Effector CD4-positive, alpha-beta T cell (primary cell): ENCODE measurements around the gene BICD1.
A peak's percentile ranks its signal among the peaks of the same experiment; 100 is the strongest.
"Not testable (repeated sequence)": the region's sequence is repeated elsewhere in the genome, so short reads cannot be mapped to it uniquely, and the experiment has no call there.

Experiments used
- DNase-seq: peaks from one replicate; pipeline ENCODE4 v3.0.0-alpha.2; 2020
- total RNA-seq: gene quantifications from one replicate; lab custom pipeline; 2026; lab: John Stamatoyannopoulos, UW

BICD1 gene
- 20.6 reads per million, percentile 47 among the genes with 10 or more reads in this experiment for total RNA-seq

DNA sequence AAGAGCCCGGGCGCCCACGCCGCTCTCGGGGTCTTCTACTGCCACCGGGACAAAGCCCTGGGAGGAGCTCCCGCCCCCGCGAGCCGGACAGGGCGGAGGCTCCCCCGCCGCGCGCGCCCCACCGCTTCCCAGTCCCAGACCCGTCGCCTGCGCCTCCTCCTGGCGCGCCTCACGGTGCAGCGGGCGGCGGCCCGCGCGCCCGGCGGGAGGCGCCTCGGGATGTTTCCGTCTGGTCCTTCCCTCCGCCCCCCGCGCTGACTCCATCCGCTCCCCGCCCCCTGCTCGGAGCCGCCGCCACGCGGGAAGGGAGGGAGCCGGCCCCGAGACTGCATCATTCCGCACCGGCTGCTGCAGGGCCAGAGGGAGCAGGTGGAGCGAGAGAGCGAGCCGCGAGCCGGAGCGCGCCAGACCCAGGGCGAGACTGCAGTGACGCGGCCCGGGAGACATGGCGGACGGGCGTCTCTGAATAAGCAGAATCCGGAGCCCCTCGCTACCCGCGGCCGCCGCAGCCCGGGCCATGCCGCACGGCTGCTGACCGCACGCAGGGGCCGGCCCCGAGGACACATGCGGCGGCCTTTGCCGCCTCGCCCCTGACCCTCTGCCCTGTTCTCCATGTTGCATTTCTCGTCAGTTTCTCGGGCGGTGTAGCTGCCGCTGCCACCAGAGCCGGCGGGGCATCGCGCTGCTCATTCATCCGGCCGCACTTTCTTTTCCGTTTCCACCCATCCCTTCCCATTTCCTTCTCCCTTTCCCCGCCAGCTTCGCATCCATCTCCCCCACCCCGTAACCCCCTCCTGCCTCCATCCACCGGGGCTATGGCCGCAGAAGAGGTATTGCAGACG lies at the start of gene BICD1:
TSS of gene BICD1 (plus strand) at position 331 of the 842 bp plus-strand sequence. CDS start at position 816, 485 bp downstream.
- peak; percentile 66 for DNase-seq

DNA sequence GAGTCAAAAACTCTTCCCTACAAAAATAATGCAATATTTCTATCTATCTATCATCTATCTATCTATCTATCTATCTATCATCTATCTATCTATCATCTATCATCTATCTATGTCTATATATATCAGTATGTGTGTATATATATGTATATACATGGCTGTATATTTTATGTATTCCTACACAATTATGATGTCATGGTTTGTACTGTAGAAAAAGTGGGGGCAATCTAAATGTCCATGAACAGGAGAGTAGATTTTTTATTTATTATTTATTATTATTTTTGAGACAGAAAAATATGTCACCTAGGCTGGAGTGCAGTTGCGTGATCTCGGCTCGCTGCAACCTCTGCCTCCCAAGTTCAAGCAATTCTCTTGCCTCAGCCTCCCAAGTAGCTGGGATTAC lies 45.6 kb upstream of the BICD1 start:
- no peak for DNase-seq

DNA sequence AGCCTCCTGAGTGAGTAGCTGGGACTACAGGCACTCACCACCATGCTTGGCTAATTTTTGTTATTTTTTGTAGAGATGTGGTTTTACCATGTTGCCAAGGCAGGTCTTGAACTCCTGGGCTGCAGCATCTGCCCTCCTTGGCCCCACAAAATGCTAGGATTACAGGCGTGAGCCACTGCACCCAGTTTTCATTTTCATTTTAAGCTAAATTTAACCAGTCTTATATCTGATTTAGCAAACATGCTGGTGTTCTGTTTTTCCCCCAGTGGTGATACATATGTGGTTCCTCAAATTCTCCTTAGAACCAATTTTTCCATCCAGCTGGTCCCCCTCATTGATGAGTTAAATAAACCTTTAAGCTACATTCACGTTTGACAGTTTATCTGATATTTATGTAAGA lies 43.8 kb upstream of the BICD1 start:
- DNase-seq: no peak

DNA sequence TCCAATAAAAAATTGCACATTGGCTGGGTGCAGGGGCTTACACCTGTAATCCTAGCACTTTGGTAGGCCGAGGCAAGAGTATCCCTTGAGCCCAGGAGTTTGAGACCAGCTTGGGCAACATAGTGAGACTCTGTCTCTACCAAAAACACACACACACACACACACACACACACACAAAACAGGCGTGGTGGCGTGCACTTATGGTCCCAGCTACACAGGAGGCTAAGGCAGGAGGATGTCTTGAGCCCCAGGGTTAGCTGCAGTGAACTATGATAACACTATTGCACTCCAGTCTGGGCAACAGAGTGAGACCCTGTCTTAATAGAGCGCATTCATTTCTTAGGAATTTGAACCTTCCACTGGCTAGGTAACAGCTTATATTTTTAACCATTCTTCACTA lies 42.9 kb upstream of the BICD1 start:
- no peak for DNase-seq

DNA sequence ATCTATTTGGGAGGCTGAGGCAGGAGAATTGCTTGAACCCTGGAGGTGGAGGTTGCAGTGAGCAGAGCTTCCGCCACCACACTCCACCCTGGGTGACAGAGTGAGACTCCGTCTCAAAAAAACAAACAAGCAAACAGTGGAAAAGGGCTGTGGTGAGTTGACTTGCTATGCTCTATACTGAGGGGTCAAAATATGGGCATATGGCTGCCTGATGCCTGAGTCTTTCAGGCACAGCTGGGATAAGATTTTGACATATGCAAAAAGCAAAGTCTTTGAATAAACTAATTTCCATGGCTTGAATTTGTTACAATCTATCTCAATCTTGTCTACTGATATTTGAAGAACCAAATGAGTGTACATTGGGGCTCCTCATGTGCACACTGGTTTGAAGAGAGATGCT lies 40.4 kb upstream of the BICD1 start:
- no peak for DNase-seq

DNA sequence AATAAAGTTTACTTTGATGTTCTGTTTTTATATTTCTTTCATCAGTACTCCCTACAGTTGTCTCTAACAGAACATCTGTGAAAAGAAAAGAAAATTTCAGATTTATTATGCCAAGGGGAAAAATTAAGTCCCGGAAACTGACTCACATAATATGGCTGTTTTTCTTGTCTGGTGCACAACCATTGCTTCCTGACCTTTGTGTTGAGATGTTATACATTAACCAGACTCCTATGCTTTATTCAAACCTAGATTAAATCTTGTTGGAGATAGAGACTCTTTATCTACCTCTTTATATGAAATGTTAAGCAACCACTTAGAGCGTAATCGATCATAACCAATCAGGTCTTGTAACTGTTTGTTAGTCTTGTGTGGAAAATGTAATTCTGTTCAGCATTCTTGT lies 37.6 kb upstream of the BICD1 start:
- no peak for DNase-seq

DNA sequence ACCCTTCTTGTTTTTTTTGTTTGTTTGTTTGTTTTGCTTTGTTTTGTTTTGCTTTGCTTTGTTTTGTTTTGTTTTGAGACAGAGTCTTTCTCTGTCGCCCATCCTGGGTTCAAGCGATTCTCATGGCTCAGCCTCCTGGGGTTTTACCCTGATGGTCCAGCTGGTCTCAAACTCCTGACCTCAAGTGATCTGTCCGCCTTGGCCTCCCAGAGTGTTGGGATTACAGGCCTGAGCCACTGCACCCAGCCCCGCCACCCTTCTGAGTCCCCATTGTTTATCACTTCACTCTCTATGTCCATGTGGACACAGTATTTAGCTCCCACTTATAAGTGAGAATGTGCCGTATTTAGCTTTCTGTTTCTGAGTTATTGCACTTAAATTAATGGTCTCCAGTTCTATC lies 36.9 kb upstream of the BICD1 start:
- no peak for DNase-seq

DNA sequence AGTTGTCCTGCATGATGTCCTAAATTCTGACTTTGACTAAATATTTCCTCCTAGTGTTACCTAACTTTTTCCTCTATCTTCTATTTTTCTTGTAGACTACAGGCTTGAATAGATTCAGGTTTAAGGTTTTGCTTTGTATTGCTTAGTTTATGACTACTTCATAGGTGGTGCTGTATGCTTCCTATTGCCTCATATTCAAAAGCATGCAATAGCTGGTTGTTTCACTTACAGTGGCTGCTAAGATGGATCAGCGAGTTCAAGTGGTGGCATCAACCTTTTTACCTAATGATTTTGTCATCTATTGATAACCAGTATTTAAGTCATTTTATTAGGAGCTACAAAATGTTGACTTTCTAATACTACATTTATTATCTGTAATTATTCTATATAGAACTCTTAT lies 36.3 kb upstream of the BICD1 start:
- no peak for DNase-seq

DNA sequence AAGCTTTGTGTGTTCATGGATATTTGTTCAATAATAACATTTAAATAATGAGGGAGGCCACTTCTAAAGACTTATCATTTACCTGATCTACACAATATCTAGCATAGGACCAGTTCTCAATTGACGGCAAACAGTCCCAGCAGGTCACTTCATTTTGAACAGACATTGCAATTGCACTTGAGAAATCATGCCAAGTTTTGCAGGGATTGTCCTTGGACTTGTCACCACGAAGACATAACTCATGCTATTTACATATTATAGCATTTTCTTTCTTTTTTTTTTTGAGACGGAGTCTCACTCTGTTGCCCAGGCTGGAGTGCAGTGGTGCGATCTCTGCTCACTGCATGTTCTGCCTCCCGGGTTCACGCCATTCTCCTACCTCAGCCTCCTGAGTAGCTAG lies 34.5 kb upstream of the BICD1 start:
- DNase-seq: no peak

DNA sequence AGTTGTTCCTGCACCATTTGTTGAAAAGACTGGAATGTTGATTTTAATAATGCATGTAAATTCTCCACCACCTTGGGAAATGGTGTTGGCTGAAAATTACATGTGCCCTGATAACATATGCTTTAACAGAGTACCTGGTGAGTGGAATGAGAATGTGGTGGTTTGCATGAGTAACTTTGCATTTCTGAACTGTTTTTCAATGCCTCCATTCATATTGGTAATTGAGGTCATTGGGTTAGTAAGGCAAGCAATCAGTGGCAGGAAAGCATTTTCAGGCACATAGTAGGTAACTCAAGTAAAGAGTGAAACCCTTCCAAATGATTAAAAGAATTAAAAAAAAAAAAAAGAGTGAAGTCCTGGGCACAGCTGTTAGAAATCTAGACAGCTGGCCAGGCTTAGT lies 32.2 kb upstream of the BICD1 start:
- no peak for DNase-seq

DNA sequence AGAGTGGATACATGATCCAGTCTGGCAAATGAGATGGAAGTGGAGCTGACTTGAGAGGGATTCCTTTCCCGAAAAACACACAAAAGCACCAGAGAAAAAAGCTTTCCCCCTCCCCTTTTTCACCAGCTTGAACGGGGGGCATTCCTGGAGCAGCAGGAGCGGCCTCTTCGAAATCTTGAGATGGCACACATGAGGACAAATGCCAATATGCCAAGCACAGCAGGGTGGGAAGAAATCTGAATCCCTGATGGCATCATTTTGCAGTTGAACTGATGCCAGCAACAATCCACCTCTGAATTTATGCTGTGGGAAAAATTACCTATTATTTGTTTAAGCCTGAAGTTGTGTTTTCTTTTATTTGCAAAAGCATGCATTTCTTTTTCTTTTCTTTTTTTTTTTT lies 29.7 kb upstream of the BICD1 start:
- DNase-seq: no peak

DNA sequence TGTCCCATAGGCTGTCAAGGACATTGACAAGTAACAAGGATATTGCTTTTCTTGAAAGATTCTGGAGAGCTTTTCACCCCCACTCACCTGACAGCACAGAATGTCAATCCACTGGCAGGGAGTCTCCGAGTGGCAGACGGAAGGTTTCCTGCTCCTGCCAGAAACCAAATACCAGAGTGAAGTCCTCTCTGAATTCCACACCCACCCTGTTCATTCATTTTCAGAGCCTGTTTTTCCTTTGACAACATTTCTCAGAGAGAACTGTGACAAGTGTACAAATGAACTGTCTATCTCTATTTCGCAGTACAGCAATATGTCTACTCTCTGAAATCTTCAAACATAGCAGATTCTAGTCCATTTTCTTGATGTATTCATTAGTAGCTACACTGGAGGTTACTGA lies 26.2 kb upstream of the BICD1 start:
- no peak for DNase-seq

DNA sequence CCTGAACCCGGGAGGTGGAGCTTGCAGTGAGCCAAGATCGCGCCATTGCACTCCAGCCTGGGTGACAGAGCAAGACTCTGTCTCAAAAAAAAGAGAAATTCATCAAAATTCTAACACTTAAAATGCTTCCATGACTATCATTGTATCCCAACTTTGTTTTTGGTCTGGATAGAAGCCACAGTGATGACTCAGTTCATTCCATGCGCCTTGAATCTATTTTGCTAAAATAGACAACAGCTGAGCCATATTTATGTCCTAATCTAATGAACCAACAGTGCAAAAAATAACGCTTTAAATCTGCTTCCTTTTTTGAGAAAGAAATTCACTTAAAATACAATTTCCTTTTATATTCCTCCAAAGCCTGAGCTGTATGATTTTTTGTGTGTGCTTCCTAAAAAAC lies 23.2 kb upstream of the BICD1 start:
- no peak for DNase-seq

DNA sequence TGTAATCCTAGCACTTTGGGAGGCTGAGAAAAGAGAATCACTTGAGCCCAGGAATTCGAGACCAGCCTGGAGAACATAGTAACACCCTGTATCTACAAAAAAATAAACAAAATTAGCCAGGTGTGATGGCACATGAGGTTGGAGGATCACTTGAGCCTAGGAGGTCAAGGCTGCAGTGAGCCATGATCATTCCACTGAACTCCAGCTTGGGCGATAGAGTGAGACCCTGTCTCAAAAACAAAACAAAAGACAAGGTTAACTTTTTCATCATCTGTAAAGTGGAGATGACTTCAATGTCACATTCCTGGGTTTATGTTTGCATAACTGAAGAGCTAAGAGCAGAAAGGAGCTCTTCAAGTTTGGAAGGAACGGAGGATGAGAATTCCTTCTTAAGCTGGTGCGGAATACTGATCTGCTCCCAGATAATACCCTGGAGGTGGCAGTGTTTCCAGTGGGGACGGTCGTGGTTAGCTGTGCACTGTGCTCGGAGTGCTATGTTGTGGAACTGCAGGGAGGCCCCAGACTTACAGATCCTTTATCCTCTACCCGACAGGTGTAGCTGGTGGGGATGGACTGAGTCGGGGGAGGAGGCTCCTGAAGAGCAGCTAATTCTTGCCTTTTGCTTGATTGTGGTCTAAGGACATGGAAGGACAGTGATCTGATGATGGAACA lies 22.5 kb upstream of the BICD1 start:
- DNase-seq: no peak

DNA sequence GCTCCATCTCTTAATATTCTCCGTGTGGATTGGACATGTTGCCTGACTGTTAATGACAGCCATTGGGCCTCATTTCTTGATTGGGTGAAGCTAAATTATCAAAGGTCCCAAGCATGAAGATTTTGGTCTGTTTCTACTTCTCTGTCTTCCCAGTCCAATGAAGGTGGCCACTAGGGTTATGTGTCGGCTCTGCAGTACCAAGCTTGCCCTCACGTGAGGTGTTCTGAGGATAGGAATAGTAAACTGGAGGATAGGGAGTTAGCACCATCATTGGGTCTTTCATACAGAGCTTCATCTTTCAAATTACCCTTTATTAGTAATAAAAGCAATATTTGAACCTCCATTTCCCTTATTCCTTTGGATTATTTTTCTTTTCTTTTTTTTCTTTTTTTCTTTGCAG lies 21.9 kb upstream of the BICD1 start:
- DNase-seq: no peak

DNA sequence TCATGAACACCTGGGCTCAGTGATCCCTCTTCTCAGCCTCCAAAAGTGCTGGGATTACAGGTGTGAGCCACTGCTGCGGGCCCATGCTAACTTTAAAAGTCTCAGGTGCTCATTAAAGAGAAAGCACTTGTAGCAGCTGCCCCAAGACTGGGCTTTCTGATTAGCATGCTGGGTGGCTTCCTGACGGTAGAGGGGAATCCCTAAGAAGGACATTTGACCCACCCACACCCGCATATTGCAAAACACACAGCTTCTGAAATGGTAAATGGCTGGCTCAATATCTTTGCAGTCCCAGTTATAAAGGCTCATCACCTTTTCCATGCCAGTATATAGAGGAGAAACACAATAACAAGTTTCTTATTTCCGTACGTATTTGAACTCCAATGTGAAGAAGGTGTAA lies 19.3 kb upstream of the BICD1 start:
- DNase-seq: no peak

DNA sequence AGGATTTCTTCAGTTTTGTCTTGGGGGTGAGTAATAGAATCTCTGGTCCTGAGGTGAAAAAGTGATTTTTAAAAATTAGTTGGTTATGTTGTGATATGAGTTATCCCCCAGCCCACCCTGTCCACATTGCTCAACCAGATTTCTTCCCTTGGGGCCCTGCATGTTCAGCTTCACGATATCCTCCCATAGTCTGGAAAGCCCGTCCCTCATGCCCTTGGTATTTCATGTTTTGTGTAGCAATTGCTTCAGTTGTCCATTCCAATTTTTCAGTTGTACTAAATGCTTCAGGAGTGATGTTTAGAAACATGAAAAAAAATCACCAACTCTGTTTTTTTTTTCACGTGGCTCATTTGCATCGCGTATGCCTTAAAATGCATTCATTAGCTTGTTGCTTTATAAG lies 17.5 kb upstream of the BICD1 start:
- no peak for DNase-seq

DNA sequence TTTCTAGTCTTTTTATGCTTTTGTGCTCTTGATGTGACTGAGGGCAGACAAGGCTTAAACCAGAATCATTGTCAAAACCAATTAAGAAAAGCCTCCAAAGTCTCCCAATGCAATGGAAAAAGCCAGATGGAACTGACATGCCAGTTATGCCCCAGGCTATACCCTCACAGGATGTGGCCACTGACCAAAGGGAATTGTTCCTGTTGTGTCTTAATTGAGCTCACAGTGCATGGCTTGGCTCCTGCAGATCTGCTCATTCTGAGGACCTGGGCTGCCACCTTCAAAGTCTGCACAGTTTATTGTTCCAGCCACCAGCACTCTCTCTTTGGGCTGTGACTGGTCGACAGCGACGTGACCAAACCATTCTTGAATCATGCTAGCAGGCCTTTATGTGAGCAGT lies 17.1 kb upstream of the BICD1 start:
- DNase-seq: no peak

DNA sequence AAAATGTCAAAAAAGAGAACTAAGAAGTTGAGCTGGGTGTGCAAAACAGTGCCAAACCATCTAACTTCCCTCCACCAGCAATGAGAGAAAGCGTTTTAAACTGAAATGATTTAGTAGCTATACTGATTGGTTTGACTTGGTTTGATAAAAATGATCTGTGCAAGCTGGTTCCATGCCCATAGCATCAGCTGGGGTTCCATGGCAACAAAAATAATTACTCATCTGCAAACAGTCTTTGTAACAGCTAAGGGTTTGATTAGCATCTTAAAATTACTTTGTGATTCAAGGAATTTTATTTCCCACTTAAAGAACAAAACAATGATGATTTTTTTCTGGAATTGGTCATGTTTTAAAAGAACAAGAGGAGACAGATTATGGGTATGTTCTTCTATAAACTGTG lies 15.0 kb upstream of the BICD1 start:
- DNase-seq: no peak

DNA sequence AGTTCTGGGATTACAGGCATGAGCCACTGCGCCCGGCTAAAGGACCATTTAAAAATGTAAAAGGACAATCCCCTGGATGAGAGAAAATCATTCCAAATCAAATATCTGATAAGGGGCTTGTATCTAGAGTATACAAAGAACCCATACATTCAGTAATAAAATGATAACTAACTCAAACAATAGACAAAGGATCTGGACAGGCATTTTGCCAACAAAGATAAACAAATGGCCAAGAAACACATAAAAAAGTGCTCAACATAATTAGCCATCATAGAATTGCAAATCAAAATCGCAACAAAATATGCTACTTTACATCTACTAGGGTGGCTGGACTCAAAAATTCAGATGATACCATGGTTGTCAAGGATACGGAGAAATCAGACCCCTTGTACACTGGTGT lies 8.5 kb upstream of the BICD1 start:
- no peak for DNase-seq

DNA sequence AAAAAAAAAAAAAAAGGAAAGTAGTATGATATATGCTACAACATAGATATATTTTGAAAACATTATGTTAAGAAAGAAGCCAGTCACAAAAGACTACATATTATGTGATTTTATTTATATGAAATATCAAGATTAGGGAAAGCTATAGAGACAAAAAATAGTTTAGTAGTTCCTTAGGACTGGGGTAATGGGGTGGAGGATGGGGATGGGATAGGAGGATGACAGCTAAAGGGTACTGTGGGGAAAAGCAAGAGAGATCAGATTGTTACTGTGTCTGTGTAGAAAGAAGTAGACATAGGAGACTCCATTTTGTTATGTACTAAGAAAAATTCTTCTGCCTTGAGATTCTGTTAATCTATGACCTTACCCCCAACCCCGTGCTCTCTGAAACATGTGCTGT lies 7.4 kb upstream of the BICD1 start:
- not testable (repeated sequence) for DNase-seq

DNA sequence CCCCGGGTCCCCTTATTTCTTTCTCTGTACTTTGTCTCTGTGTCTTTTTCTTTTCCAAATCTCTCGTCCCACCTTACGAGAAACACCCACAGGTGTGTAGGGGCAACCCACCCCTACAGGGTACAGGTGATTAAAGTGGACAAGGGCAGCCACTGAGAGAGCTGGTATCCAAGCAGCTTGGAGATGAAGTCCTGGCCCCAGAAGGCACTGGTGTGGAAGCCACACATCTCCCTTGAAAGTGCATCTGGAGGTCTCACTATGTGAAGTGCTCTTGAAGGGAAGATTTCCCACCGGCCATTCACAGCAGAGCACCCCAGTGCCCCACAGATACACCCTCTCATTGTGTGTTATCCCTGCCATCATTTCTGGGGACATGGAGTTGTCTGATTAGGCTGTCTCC lies 6.3 kb upstream of the BICD1 start:
- no peak for DNase-seq

DNA sequence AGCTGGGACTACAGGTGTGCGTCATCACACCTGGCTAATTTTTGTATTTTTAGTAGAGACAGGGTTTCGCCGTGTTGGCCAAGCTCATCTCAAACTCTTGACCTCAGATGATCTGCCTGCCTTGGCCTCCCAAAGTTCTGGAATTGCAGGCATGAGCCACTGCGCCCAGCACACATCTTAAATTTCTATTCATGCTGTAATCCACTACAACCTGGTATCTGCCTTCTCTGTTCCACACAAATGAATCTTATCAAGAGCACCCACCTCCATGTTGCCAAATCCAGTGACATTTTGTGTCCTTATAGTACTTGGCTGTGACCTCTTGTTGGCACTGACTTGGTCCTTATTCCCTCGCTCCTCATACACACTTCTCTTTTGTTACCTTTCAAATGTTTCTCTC lies 5.8 kb upstream of the BICD1 start:
- no peak for DNase-seq

DNA sequence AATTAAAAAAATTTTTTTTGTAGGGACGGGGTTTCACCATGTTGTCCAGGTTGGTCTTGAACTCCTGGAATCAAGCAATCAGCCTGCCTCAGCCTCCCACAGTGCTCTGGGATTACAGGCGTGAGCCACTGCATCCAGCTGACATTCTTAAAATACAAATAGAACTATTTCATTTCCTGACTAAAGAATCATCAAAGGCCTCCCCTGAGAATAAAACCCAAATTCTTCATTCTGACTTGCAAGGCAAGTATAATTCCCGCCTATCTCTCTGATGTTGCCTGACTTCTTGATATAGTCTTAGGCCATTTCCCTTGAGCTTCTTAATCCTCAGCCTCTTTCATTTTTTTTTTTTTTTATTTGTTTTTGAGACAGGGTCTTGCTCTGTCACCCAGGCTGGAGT lies 4.4 kb upstream of the BICD1 start:
- DNase-seq: no peak
